ENCODE measurements around the gene SEMA3A. TPM values are rescaled to one million over a fixed set of nuclear protein-coding genes. Genes with fewer than 3 reads are reported as not detected.

The SEMA3A gene
- total and polyA plus RNA-seq, 2 experiments from 2014 or later: 19.8 to 46.4 TPM

- DNase-seq (ENCODE audit: low spot score) (no peak), ATAC-seq (no peak)
- Mint-ChIP-seq H3K4me1 (no peaks in the 10 kb centered on the region), H3K27me3 (ENCODE audit: insufficient read depth, low read depth, poor library complexity) (peaks cover 3% of the 10 kb centered on the region), H3K36me3 (ENCODE audit: low read depth) (peaks cover 15% of the 10 kb centered on the region), H3K9me3 (0 out of 3 replicates have a peak, but pooled peaks cover 3% of the 10 kb centered on the region), H3K27ac (no peak overlapping the region), H3K4me3 (no peak overlapping the region)
- Histone ChIP-seq H3F3A (replicated peaks; ENCODE audit: low read depth) (no peaks in the 10 kb centered on the region), H3K27me3 (ENCODE audit: insufficient read depth) (no peaks in the 10 kb centered on the region), H2AFZ (no peak overlapping the region), H3K4me2 (no peak overlapping the region), H3K4me1 (ENCODE audit: insufficient read depth) (no peaks in the 10 kb centered on the region), H3K4me3 (no peak overlapping the region), H4K20me1 (replicated peaks; ENCODE audit: insufficient read depth) (no peaks in the 10 kb centered on the region), H3K27ac (ENCODE audit: low read depth) (no peak overlapping the region), H3K36me3 (ENCODE audit: insufficient read depth) (no peaks in the 10 kb centered on the region), H3K9me2 (ENCODE audit: insufficient read depth) (no peaks in the 10 kb centered on the region), H3K79me2 (replicated peaks; ENCODE audit: insufficient read depth) (no peaks in the 10 kb centered on the region)
- TF ChIP-seq JUNB (IDR thresholded peaks at IDR 0.05; ENCODE audit: unreplicated experiment) (no peak), POLR2AphosphoS5 (IDR thresholded peaks at IDR 0.05; ENCODE audit: low read depth) (no peak), EZH2 (IDR thresholded peaks at IDR 0.05; ENCODE audit: low read depth, unreplicated experiment) (no peak), CTCF (conservative IDR thresholded peaks at IDR 0.05; ENCODE audit: low read depth in 2 of 2) (no peak)
- TF ChIP-seq, protein P1, sequence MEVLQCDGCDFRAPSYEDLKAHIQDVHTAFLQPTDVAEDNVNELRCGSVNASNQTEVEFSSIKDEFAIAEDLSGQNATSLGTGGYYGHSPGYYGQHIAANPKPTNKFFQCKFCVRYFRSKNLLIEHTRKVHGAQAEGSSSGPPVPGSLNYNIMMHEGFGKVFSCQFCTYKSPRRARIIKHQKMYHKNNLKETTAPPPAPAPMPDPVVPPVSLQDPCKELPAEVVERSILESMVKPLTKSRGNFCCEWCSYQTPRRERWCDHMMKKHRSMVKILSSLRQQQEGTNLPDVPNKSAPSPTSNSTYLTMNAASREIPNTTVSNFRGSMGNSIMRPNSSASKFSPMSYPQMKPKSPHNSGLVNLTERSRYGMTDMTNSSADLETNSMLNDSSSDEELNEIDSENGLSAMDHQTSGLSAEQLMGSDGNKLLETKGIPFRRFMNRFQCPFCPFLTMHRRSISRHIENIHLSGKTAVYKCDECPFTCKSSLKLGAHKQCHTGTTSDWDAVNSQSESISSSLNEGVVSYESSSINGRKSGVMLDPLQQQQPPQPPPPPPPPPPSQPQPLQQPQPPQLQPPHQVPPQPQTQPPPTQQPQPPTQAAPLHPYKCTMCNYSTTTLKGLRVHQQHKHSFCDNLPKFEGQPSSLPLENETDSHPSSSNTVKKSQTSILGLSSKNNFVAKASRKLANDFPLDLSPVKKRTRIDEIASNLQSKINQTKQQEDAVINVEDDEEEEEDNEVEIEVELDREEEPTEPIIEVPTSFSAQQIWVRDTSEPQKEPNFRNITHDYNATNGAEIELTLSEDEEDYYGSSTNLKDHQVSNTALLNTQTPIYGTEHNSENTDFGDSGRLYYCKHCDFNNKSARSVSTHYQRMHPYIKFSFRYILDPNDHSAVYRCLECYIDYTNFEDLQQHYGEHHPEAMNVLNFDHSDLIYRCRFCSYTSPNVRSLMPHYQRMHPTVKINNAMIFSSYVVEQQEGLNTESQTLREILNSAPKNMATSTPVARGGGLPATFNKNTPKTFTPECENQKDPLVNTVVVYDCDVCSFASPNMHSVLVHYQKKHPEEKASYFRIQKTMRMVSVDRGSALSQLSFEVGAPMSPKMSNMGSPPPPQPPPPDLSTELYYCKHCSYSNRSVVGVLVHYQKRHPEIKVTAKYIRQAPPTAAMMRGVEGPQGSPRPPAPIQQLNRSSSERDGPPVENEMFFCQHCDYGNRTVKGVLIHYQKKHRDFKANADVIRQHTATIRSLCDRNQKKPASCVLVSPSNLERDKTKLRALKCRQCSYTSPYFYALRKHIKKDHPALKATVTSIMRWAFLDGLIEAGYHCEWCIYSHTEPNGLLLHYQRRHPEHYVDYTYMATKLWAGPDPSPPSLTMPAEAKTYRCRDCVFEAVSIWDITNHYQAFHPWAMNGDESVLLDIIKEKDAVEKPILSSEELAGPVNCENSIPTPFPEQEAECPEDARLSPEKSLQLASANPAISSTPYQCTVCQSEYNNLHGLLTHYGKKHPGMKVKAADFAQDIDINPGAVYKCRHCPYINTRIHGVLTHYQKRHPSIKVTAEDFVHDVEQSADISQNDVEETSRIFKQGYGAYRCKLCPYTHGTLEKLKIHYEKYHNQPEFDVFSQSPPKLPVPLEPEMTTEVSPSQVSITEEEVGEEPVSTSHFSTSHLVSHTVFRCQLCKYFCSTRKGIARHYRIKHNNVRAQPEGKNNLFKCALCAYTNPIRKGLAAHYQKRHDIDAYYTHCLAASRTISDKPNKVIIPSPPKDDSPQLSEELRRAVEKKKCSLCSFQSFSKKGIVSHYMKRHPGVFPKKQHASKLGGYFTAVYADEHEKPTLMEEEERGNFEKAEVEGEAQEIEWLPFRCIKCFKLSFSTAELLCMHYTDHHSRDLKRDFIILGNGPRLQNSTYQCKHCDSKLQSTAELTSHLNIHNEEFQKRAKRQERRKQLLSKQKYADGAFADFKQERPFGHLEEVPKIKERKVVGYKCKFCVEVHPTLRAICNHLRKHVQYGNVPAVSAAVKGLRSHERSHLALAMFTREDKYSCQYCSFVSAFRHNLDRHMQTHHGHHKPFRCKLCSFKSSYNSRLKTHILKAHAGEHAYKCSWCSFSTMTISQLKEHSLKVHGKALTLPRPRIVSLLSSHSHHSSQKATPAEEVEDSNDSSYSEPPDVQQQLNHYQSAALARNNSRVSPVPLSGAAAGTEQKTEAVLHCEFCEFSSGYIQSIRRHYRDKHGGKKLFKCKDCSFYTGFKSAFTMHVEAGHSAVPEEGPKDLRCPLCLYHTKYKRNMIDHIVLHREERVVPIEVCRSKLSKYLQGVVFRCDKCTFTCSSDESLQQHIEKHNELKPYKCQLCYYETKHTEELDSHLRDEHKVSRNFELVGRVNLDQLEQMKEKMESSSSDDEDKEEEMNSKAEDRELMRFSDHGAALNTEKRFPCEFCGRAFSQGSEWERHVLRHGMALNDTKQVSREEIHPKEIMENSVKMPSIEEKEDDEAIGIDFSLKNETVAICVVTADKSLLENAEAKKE (CRISPR knock-in tag; IDR thresholded peaks at IDR 0.05): no peak
Measured at GRCh38 chr7:83983606-83984005, 211.0 kb downstream of the SEMA3A start.
